ENCODE results near the gene ATP1B1. TPM values are rescaled to one million over a fixed set of nuclear protein-coding genes. Genes with fewer than 3 reads are reported as not detected.

Gene ATP1B1
- total and polyA plus RNA-seq, 2 of the 13 experiments (the other 11 are each of a cell fraction or from before 2014, with no cell fraction given), result 134 to 135 TPM

- TF ChIP-seq NFIB (CRISPR knock-in tag; IDR thresholded peaks at IDR 0.05; ENCODE audit: borderline replicate concordance) (no peak), GTF3A (CRISPR knock-in tag; conservative IDR thresholded peaks at IDR 0.05) (no peak), NRL (CRISPR knock-in tag; IDR thresholded peaks at IDR 0.05; ENCODE audit: borderline replicate concordance) (no peak), SOX6 (IDR thresholded peaks at IDR 0.05) (no peak), SOX6 (CRISPR knock-in tag; IDR thresholded peaks at IDR 0.05) (peak; percentile 76), ETV5 (CRISPR knock-in tag; IDR thresholded peaks at IDR 0.05; ENCODE audit: borderline replicate concordance) (0 out of 2 replicates have a peak, but pooled peaks have one; percentile 25), SP1 (IDR thresholded peaks at IDR 0.05) (no peak), SP1 (CRISPR knock-in tag; IDR thresholded peaks at IDR 0.05) (no peak), ZNF329 (CRISPR knock-in tag; IDR thresholded peaks at IDR 0.05; ENCODE audit: low read depth) (no peak), RBAK (CRISPR knock-in tag; IDR thresholded peaks at IDR 0.05) (no peak), ZNF781 (CRISPR knock-in tag; IDR thresholded peaks at IDR 0.05; ENCODE audit: borderline replicate concordance, not compliant biosample characterization) (no peak), RARA (CRISPR knock-in tag; IDR thresholded peaks at IDR 0.05) (0 out of 2 replicates have a peak, but pooled peaks have one; percentile 35), STAG1 (CRISPR knock-in tag; IDR thresholded peaks at IDR 0.05) (no peak), CEBPB (IDR thresholded peaks at IDR 0.05; ENCODE audit: borderline replicate concordance, low read depth, low read length) (no peak), NCOR1 (IDR thresholded peaks at IDR 0.05; ENCODE audit: borderline replicate concordance, low read length) (peak; percentile 34; the same call in 1 of the 2 replicates), PHF5A (CRISPR knock-in tag; IDR thresholded peaks at IDR 0.05; ENCODE audit: low read depth, unreplicated experiment) (no peak), ARID2 (CRISPR knock-in tag; IDR thresholded peaks at IDR 0.05; ENCODE audit: borderline replicate concordance) (no peak), MED13 (CRISPR knock-in tag; IDR thresholded peaks at IDR 0.05) (no peak), ZNF747 (CRISPR knock-in tag; IDR thresholded peaks at IDR 0.05; ENCODE audit: borderline replicate concordance) (no peak)
- TF ChIP-seq, protein P1, sequence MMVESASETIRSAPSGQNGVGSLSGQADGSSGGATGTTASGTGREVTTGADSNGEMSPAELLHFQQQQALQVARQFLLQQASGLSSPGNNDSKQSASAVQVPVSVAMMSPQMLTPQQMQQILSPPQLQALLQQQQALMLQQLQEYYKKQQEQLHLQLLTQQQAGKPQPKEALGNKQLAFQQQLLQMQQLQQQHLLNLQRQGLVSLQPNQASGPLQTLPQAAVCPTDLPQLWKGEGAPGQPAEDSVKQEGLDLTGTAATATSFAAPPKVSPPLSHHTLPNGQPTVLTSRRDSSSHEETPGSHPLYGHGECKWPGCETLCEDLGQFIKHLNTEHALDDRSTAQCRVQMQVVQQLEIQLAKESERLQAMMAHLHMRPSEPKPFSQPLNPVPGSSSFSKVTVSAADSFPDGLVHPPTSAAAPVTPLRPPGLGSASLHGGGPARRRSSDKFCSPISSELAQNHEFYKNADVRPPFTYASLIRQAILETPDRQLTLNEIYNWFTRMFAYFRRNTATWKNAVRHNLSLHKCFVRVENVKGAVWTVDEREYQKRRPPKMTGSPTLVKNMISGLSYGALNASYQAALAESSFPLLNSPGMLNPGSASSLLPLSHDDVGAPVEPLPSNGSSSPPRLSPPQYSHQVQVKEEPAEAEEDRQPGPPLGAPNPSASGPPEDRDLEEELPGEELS (CRISPR knock-in tag; IDR thresholded peaks at IDR 0.05), result no peak
- TF ChIP-seq, protein P2, sequence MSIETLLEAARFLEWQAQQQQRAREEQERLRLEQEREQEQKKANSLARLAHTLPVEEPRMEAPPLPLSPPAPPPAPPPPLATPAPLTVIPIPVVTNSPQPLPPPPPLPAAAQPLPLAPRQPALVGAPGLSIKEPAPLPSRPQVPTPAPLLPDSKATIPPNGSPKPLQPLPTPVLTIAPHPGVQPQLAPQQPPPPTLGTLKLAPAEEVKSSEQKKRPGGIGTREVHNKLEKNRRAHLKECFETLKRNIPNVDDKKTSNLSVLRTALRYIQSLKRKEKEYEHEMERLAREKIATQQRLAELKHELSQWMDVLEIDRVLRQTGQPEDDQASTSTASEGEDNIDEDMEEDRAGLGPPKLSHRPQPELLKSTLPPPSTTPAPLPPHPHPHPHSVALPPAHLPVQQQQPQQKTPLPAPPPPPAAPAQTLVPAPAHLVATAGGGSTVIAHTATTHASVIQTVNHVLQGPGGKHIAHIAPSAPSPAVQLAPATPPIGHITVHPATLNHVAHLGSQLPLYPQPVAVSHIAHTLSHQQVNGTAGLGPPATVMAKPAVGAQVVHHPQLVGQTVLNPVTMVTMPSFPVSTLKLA (IDR thresholded peaks at IDR 0.05), result no peak
- TF ChIP-seq, protein P3, sequence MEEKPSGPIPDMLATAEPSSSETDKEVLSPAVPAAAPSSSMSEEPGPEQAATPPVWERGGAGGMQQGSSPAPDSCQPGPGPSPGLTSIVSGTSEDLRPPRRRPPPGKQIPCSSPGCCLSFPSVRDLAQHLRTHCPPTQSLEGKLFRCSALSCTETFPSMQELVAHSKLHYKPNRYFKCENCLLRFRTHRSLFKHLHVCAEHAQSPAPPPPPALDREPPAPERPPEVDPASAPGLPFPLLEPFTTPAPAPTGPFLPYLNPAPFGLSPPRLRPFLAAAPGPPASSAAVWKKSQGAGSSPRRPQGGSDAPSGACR (CRISPR knock-in tag; IDR thresholded peaks at IDR 0.05), result no peak
- TF ChIP-seq, protein P4, sequence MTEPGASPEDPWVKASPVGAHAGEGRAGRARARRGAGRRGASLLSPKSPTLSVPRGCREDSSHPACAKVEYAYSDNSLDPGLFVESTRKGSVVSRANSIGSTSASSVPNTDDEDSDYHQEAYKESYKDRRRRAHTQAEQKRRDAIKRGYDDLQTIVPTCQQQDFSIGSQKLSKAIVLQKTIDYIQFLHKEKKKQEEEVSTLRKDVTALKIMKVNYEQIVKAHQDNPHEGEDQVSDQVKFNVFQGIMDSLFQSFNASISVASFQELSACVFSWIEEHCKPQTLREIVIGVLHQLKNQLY (CRISPR knock-in tag; IDR thresholded peaks at IDR 0.05), result no peak
- TF ChIP-seq, protein P5, sequence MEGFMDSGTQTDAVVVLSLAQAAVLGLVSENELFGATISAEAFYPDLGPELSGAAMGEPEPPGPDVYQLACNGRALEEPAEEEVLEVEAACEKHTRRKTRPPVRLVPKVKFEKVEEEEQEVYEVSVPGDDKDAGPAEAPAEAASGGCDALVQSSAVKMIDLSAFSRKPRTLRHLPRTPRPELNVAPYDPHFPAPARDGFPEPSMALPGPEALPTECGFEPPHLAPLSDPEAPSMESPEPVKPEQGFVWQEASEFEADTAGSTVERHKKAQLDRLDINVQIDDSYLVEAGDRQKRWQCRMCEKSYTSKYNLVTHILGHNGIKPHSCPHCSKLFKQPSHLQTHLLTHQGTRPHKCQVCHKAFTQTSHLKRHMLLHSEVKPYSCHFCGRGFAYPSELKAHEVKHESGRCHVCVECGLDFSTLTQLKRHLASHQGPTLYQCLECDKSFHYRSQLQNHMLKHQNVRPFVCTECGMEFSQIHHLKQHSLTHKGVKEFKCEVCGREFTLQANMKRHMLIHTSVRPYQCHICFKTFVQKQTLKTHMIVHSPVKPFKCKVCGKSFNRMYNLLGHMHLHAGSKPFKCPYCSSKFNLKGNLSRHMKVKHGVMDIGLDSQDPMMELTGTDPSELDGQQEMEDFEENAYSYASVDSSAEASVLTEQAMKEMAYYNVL (CRISPR knock-in tag; IDR thresholded peaks at IDR 0.05; ENCODE audit: borderline replicate concordance), result peak; percentile 37; the same call in 1 of the 2 replicates
Measured at GRCh38 chr1:169086603-169087455, 19.7 kb upstream of the ATP1B1 start (continued).
